H1 (cell line): ENCODE measurements around the gene KRTAP15-1. TPM values are rescaled to one million over a fixed set of nuclear protein-coding genes. Genes with fewer than 3 reads are reported as not detected.

ENCODE experiments used
- CTCF ChIA-PET: fragments of 300-600 bp; sonication (Branson Sonifier 250); formaldehyde crosslinking; loops from one replicate; lab custom pipeline; 2021; ENCODE audit not compliant: partially characterized antibody; lab: Charles Lee
- POLR2A ChIA-PET: fragments of 300-600 bp; sonication (Branson Sonifier 250); formaldehyde crosslinking; loops from one replicate; lab custom pipeline; 2021; ENCODE audit warnings: inconsistent platforms; ENCODE audit not compliant: partially characterized antibody; lab: Charles Lee
- DNase-seq, 2 experiments: peaks; one replicate each; pipeline versions ENCODE4 v3.0.0 to v3.0.0-alpha.2; 2010 to 2022; ENCODE audit warnings: low spot score in 2 of 2, low read depth in 1 of 2, mixed read lengths in 1 of 2
- FAIRE-seq: peaks from 2 replicates; lab custom pipeline; 2011; peaks lifted over from hg19 to GRCh38; lab: Jason Lieb, UNC
- H2AFZ ChIP-seq: 2 replicates; pipeline ENCODE4 v1.8.1; 2012; ENCODE audit warnings: low read length, inconsistent platforms
- H2AK5ac ChIP-seq: 2 replicates; pipeline ENCODE4 v1.6.1; 2013; ENCODE audit warnings: low read depth, low read length
- H2BK120ac ChIP-seq: replicated peaks from 2 replicates; pipeline ENCODE3; 2013; ENCODE audit warnings: low read depth, low read length, inconsistent platforms
- H2BK12ac ChIP-seq: 2 replicates; pipeline ENCODE4 v1.6.1; 2013; ENCODE audit warnings: low read depth, low read length
- H2BK15ac ChIP-seq: 2 replicates; pipeline ENCODE4 v1.6.1; 2013; ENCODE audit warnings: low read length
- H2BK20ac ChIP-seq: 2 replicates; pipeline ENCODE4 v1.6.1; 2013; ENCODE audit warnings: low read length
- H2BK5ac ChIP-seq: 2 replicates; pipeline ENCODE4 v1.6.1; 2013; ENCODE audit warnings: low read depth, low read length
- H3K14ac ChIP-seq: 2 replicates; pipeline ENCODE4 v1.6.1; 2013; ENCODE audit warnings: inconsistent platforms; ENCODE audit not compliant: insufficient read length
- H3K18ac ChIP-seq: 2 replicates; pipeline ENCODE4 v1.6.1; 2013; ENCODE audit warnings: low read length; ENCODE audit errors: extremely low read depth
- H3K23ac ChIP-seq: 2 replicates; pipeline ENCODE4 v1.6.1; 2013; ENCODE audit warnings: inconsistent platforms; ENCODE audit not compliant: insufficient read length
- H3K23me2 ChIP-seq: 2 replicates; pipeline ENCODE4 v1.6.1; 2013; ENCODE audit warnings: low read depth, low read length
- H3K27ac ChIP-seq: 2 replicates; pipeline ENCODE4 v1.6.1; 2011; ENCODE audit warnings: low read depth, low read length, inconsistent platforms
- H3K27me3 ChIP-seq, 4 experiments: replicated peaks in 1 of 4; 1 replicate in 1 of 4; 2 replicates in 3 of 4; pipeline versions ENCODE4 v1.6.1 to v1.8.1; 2011 to 2013; ENCODE audit warnings: low read length in 3 of 4, mild to moderate bottlenecking in 3 of 4, inconsistent platforms in 2 of 4, mixed read lengths in 2 of 4, moderate library complexity in 1 of 4; ENCODE audit not compliant: control insufficient read depth in 3 of 4, insufficient read depth in 3 of 4; ENCODE audit errors: extremely low read depth in 1 of 4
- H3K36me3 ChIP-seq, 4 experiments: 2 replicates each; pipeline versions ENCODE4 v1.6.1 to v1.8.1; 2011 to 2013; ENCODE audit warnings: mild to moderate bottlenecking in 4 of 4, low read length in 3 of 4, moderate library complexity in 2 of 4, control low read depth in 1 of 4, inconsistent platforms in 1 of 4; ENCODE audit not compliant: insufficient read depth in 4 of 4, control insufficient read depth in 2 of 4
- H3K4ac ChIP-seq: replicated peaks from 2 replicates; pipeline ENCODE3; 2013; ENCODE audit warnings: low read length, low read depth, mixed read lengths, inconsistent platforms; ENCODE audit not compliant: insufficient read length
- H3K4me1 ChIP-seq, 4 experiments: replicated peaks in 1 of 4; 1 replicate in 1 of 4; 2 replicates in 3 of 4; pipeline versions ENCODE4 v1.6.1 to v1.8.1; 2011 to 2013; ENCODE audit warnings: low read length in 3 of 4, inconsistent platforms in 2 of 4, mixed read lengths in 1 of 4; ENCODE audit not compliant: insufficient read depth in 4 of 4, control insufficient read depth in 3 of 4
- H3K4me2 ChIP-seq, 2 experiments: 2 replicates each; pipeline versions ENCODE4 v1.6.1 to v1.8.1; 2011 to 2013; ENCODE audit warnings: low read depth in 2 of 2, low read length in 2 of 2, control low read depth in 1 of 2, inconsistent platforms in 1 of 2, mild to moderate bottlenecking in 1 of 2; ENCODE audit not compliant: insufficient read depth in 1 of 2
- H3K4me3 ChIP-seq, 4 experiments: fragments of 200-600, 300-600 bp in 1 of 4; sonication (generic), shearing (Covaris generic), sonication (Bioruptor Twin) in 1 of 4; 2 replicates each; pipeline versions ENCODE4 v1.5.1 to v1.8.1; 2011 to 2016; ENCODE audit warnings: low read length in 4 of 4, low read depth in 3 of 4, control low read depth in 2 of 4, inconsistent platforms in 2 of 4, mild to moderate bottlenecking in 2 of 4, mixed read lengths in 1 of 4, moderate library complexity in 1 of 4; ENCODE audit not compliant: insufficient read depth in 2 of 4; ENCODE audit errors: extremely low read depth in 1 of 4
- H3K56ac ChIP-seq: replicated peaks from 2 replicates; pipeline ENCODE3; 2013; ENCODE audit warnings: low read depth, mild to moderate bottlenecking, mixed read lengths, low read length, inconsistent platforms; ENCODE audit not compliant: insufficient read length
- H3K79me1 ChIP-seq: 2 replicates; pipeline ENCODE4 v1.6.1; 2013; ENCODE audit warnings: low read depth, low read length, control low read depth
- H3K79me2 ChIP-seq, 2 experiments: 2 replicates each; pipeline versions ENCODE4 v1.6.1 to v1.8.1; 2012 to 2013; ENCODE audit warnings: low read length in 2 of 2, mild to moderate bottlenecking in 2 of 2, inconsistent platforms in 1 of 2; ENCODE audit not compliant: insufficient read depth in 2 of 2, control insufficient read depth in 1 of 2
- H3K9ac ChIP-seq, 4 experiments: replicated peaks in 1 of 4; 1 replicate in 1 of 4; 2 replicates in 3 of 4; pipeline versions ENCODE4 v1.6.1 to v1.8.1; 2011 to 2013; ENCODE audit warnings: low read depth in 3 of 4, low read length in 3 of 4, control low read depth in 2 of 4, mild to moderate bottlenecking in 2 of 4, moderate library complexity in 2 of 4, inconsistent platforms in 1 of 4; ENCODE audit errors: extremely low read depth in 1 of 4
- H3K9me3 ChIP-seq, 2 experiments: 2 replicates each; pipeline versions ENCODE4 v1.6.1 to v1.8.1; 2012 to 2013; ENCODE audit warnings: mild to moderate bottlenecking in 2 of 2, moderate library complexity in 2 of 2, control low read depth in 1 of 2, inconsistent platforms in 1 of 2, low read depth in 1 of 2, low read length in 1 of 2, mixed read lengths in 1 of 2; ENCODE audit not compliant: insufficient read depth in 2 of 2
- H4K20me1 ChIP-seq, 2 experiments: replicated peaks in 1 of 2; 2 replicates each; pipeline versions ENCODE3 to v1.8.1; 2011 to 2013; ENCODE audit warnings: inconsistent platforms in 2 of 2, low read length in 2 of 2, mild to moderate bottlenecking in 1 of 2; ENCODE audit not compliant: insufficient read depth in 2 of 2, control insufficient read depth in 1 of 2
- H4K5ac ChIP-seq: 2 replicates; pipeline ENCODE4 v1.6.1; 2013; ENCODE audit warnings: low read length, low read depth, mixed read lengths, inconsistent platforms; ENCODE audit not compliant: insufficient read length
- H4K8ac ChIP-seq: 2 replicates; pipeline ENCODE4 v1.8.0; 2013; ENCODE audit warnings: mild to moderate bottlenecking, moderate library complexity, low read length, inconsistent platforms; ENCODE audit not compliant: insufficient read depth; ENCODE audit errors: extremely low read depth
- H4K91ac ChIP-seq: replicated peaks from 2 replicates; pipeline ENCODE3; 2013; ENCODE audit warnings: low read length, mixed read lengths, inconsistent platforms; ENCODE audit not compliant: insufficient read length
- CEBPB ChIP-seq: IDR thresholded peaks from 2 replicates; pipeline ENCODE4 v1.6.1; 2012; ENCODE audit warnings: low read depth, low read length
- CREB1 ChIP-seq: IDR thresholded peaks from 2 replicates; pipeline ENCODE4 v1.6.1; 2012; ENCODE audit warnings: inconsistent platforms
- EP300 ChIP-seq, 2 experiments: IDR thresholded peaks; 1 replicate in 1 of 2; 2 replicates in 1 of 2; pipeline ENCODE4 v1.6.1; 2011 to 2012; ENCODE audit warnings: low read depth in 2 of 2, low read length in 2 of 2, mild to moderate bottlenecking in 2 of 2, borderline replicate concordance in 1 of 2, inconsistent platforms in 1 of 2, moderate library complexity in 1 of 2
- KDM4A ChIP-seq: IDR thresholded peaks from one replicate; pipeline ENCODE4 v1.7.1; 2012; ENCODE audit warnings: low read depth, mild to moderate bottlenecking, moderate library complexity, low read length, inconsistent platforms; ENCODE audit not compliant: severe bottlenecking
- MAX ChIP-seq: IDR thresholded peaks from 2 replicates; pipeline ENCODE4 v1.6.1; 2012; ENCODE audit warnings: inconsistent platforms
- RAD21 ChIP-seq, 2 experiments: IDR thresholded peaks in 1 of 2; conservative IDR thresholded peaks in 1 of 2; 2 replicates each; pipeline ENCODE4 v1.6.1; 2011; ENCODE audit warnings: low read depth in 2 of 2, low read length in 2 of 2, improper control_type of control experiment in 1 of 2, inconsistent platforms in 1 of 2, mild to moderate bottlenecking in 1 of 2, moderate library complexity in 1 of 2
- SRF ChIP-seq: IDR thresholded peaks from 2 replicates; pipeline ENCODE4 v1.6.1; 2011; ENCODE audit warnings: mild to moderate bottlenecking, low read depth, low read length, moderate library complexity
- TAF1 ChIP-seq: IDR thresholded peaks from 2 replicates; pipeline ENCODE4 v1.6.1; 2011; ENCODE audit warnings: mild to moderate bottlenecking, low read depth, low read length
- TCF12 ChIP-seq: IDR thresholded peaks from 2 replicates; pipeline ENCODE4 v1.6.1; 2011; ENCODE audit warnings: low read depth, mild to moderate bottlenecking, low read length
- YY1 ChIP-seq: IDR thresholded peaks from 2 replicates; pipeline ENCODE4 v1.6.1; 2011; ENCODE audit warnings: low read depth, mild to moderate bottlenecking, low read length
- WGBS, 2 experiments: shearing (Covaris generic) in 1 of 2; methylation state at CpG; one replicate each; pipeline versions ENCODE4 v1.1.6 to v1.1.7; 2013 to 2015; ENCODE audit warnings: low lambda C conversion rate in 2 of 2, mixed read lengths in 2 of 2, inconsistent platforms in 1 of 2, low coverage in 1 of 2, missing lambda C conversion rate in 1 of 2; ENCODE audit not compliant: insufficient replicate concordance in 2 of 2, insufficient coverage in 1 of 2, insufficient read length in 1 of 2; ENCODE audit errors: extremely low coverage in 1 of 2, missing lambda C conversion rate in 1 of 2; 5-methylcytosine and 5-hydroxymethylcytosine counted together
- polyA plus RNA-seq, 7 experiments: library from polyadenylated mRNA; depleted of rRNA in 3 of 7; stranded (reverse) in 5 of 7; unstranded in 2 of 7; fragments of >200 nt in 5 of 7; fragments of 200-250 nt in 2 of 7; gene quantifications; 1 replicate in 5 of 7; 2 replicates in 1 of 7; 4 replicates in 1 of 7; pipeline versions ENCODE4 v1.2.1 to v1.2.3, GENCODE V29; 2011 to 2013; ENCODE audit warnings: missing spikeins in 2 of 7, mixed read lengths in 2 of 7
- total RNA-seq: library from RNA; stranded (reverse); fragmentation: NEBNext Ultra II Directional; extraction: Animal tissue kit (Norgen Biotek cat#: 25700); gene quantifications from 2 replicates; pipeline ENCODE4 v1.2.1, GENCODE V29; 2021

KRTAP15-1 gene
- total and polyA plus RNA-seq, 2 of the 8 experiments (the other 6 are each of a cell fraction or from before 2014, with no cell fraction given): not detected

- no peak overlapping the region; the same call in 1 of the 2 replicates for H3K18ac ChIP-seq
- H3K27ac ChIP-seq: no peak overlapping the region
- CTCF ChIA-PET: interaction anchor here (0.6 to 2.5 kb wide), 25 partner anchors 9 to 1513 kb away, joined by 3 to 18 read pairs (median 4); partner anchors contain the start of genes KRTAP13-3, KRTAP13-4 and KRTAP23-1
- H3K9me3 ChIP-seq: no peaks in the 10 kb centered on the region
- no peak overlapping the region for H3K4ac ChIP-seq
- DNase-seq (peak; percentile 74 to 95), FAIRE-seq (peak; percentile 99)
- no peak overlapping the region for H3K56ac ChIP-seq
- H3K4me3 ChIP-seq: peak overlapping the region in 1 of 4 experiments; percentile 28; a peak in 1 of 8 replicates
- H3K27me3 ChIP-seq: no peaks in the 10 kb centered on the region
- H4K20me1 ChIP-seq: no peaks in the 10 kb centered on the region
- H4K8ac ChIP-seq: 0 out of 2 replicates have a peak overlapping the region, but pooled peaks have one; percentile 38
- no peak overlapping the region for H3K9ac ChIP-seq
- no peak overlapping the region for H2BK20ac ChIP-seq
- peak overlapping the region; percentile 47 to 61; a peak in 3 of 4 replicates for H3K4me2 ChIP-seq
- peak overlapping the region; percentile 100 for H2AFZ ChIP-seq
- H3K23ac ChIP-seq: no peak overlapping the region
- no peaks in the 10 kb centered on the region for H3K79me2 ChIP-seq
- H2BK120ac ChIP-seq: no peak overlapping the region
- WGBS, 2 experiments: 22% methylated on average over 14 of the region's 14 CpGs; no CpG with 5 or more reads in 1 of the 2 experiments
- no peak overlapping the region for H2BK15ac ChIP-seq
- no peak overlapping the region for H4K91ac ChIP-seq
- no peak overlapping the region for H3K14ac ChIP-seq
- H3K4me1 ChIP-seq: peaks cover 0 to 3% (median 1%) of the 10 kb centered on the region in 4 experiments; a peak in 1 of 7 replicates
- no peaks in the 10 kb centered on the region for H3K23me2 ChIP-seq
- H2BK12ac ChIP-seq: 0 out of 2 replicates have a peak overlapping the region, but pooled peaks have one; percentile 19
- H2AK5ac ChIP-seq: no peak overlapping the region
- H2BK5ac ChIP-seq: no peak overlapping the region
- no peaks in the 10 kb centered on the region for H3K36me3 ChIP-seq
- H4K5ac ChIP-seq: no peak overlapping the region
- H3K79me1 ChIP-seq: no peaks in the 10 kb centered on the region
- POLR2A ChIA-PET: no interaction called here
- TF ChIP-seq CEBPB (no peak), TAF1 (0 out of 2 replicates have a peak, but pooled peaks have one; percentile 23), EP300 (IDR thresholded peaks at IDR 0.05; ENCODE audit: borderline replicate concordance in 1 of 2, low read depth in 2 of 2, low read length in 2 of 2) (peak in 1 of 2 experiments; percentile 72; a peak in 1 of 3 replicates), MAX (peak; percentile 51), SRF (no peak), YY1 (0 out of 2 replicates have a peak, but pooled peaks have one; percentile 16), TCF12 (peak; percentile 88; the same call in 1 of the 2 replicates), CREB1 (peak; percentile 83), KDM4A (peak; percentile 27), RAD21 (IDR thresholded peaks at IDR 0.05 in 1 of 2, conservative IDR thresholded peaks at IDR 0.05 in 1 of 2; ENCODE audit: low read depth in 2 of 2, low read length in 2 of 2) (peak; percentile 69 to 75)
Measured at GRCh38 chr21:30408782-30409494, 31.1 kb upstream of the KRTAP15-1 start.
